ENCODE measurements around the gene FARS2. TPM values are rescaled to one million over a fixed set of nuclear protein-coding genes. Genes with fewer than 3 reads are reported as not detected.

Gene FARS2
- total and polyA plus RNA-seq, 2 of the 13 experiments (the other 11 are each of a cell fraction or from before 2014, with no cell fraction given): 15.4 to 26.0 TPM

GRCh38 chr6:5214570-5215052 is 46.7 kb upstream of the FARS2 start (continued):
- peak; percentile 57 for TF ChIP-seq ZNF687 (CRISPR knock-in tag; IDR thresholded peaks at IDR 0.05)
- TF ChIP-seq RAD51 (IDR thresholded peaks at IDR 0.05; ENCODE audit: borderline replicate concordance): no peak
- 0 out of 2 replicates have a peak, but pooled peaks have one; percentile 40 for TF ChIP-seq ZNF556 (CRISPR knock-in tag; IDR thresholded peaks at IDR 0.05; ENCODE audit: borderline replicate concordance)
- TF ChIP-seq KDM2A (CRISPR knock-in tag; IDR thresholded peaks at IDR 0.05; ENCODE audit: borderline replicate concordance, low read depth): peak; percentile 33; the same call in 1 of the 2 replicates
- TF ChIP-seq TGIF2 (CRISPR knock-in tag; IDR thresholded peaks at IDR 0.05): no peak
- TF ChIP-seq CTCF (CRISPR knock-in tag; IDR thresholded peaks at IDR 0.05): peak; percentile 95
- peak; percentile 61; the same call in 1 of the 2 replicates for TF ChIP-seq ZBTB4 (CRISPR knock-in tag; IDR thresholded peaks at IDR 0.05; ENCODE audit: borderline replicate concordance)
- TF ChIP-seq KDM1A (CRISPR knock-in tag; IDR thresholded peaks at IDR 0.05): no peak
- TF ChIP-seq CCAR2 (optimal IDR thresholded peaks at IDR 0.05; ENCODE audit: low read depth, low read length): no peak
- TF ChIP-seq ADNP (CRISPR knock-in tag; IDR thresholded peaks at IDR 0.05): no peak
- 0 out of 2 replicates have a peak, but pooled peaks have one; percentile 34 for TF ChIP-seq FOXA3 (CRISPR knock-in tag; IDR thresholded peaks at IDR 0.05)

Data from HepG2 (cell line).